Breast epithelium (tissue), 3 donors: ENCODE data around the gene TSPAN8.

Experiments used
- CTCF ChIP-seq, 3 donors: fragments of 450-650 bp; IDR thresholded peaks; one replicate each; pipeline ENCODE4 v1.5.1; 2016 to 2017; ENCODE audit warnings: antibody characterized with exemption in 3 of 3, mild to moderate bottlenecking in 3 of 3, moderate library complexity in 3 of 3
- POLR2A ChIP-seq: fragments of 450-650 bp; IDR thresholded peaks from one replicate; pipeline ENCODE4 v1.6.1; 2016; ENCODE audit warnings: antibody characterized with exemption, mild to moderate bottlenecking, moderate library complexity
- POLR2AphosphoS5 ChIP-seq, 3 donors: sonication (generic); formaldehyde crosslinking; IDR thresholded peaks; one replicate each; pipeline ENCODE4 v1.6.1; 2017; ENCODE audit warnings: antibody characterized with exemption in 3 of 3

GRCh38 chr12:71108355-71108754 is 49.4 kb downstream of the TSPAN8 start:
- TF ChIP-seq POLR2AphosphoS5 (IDR thresholded peaks at IDR 0.05) = peak in 2 of 3 donors; percentile 42 to 95
- TF ChIP-seq CTCF (IDR thresholded peaks at IDR 0.05) = no peak
- no peak for TF ChIP-seq POLR2A
